Neural progenitor cell (in vitro differentiated cells): ENCODE data around the gene TBPL2. TPM values are rescaled to one million over a fixed set of nuclear protein-coding genes. Genes with fewer than 3 reads are reported as not detected.

Source experiments
- DNase-seq: peaks from one replicate; pipeline ENCODE4 v3.0.0-alpha.2; 2016; ENCODE audit warnings: low spot score
- H2AFZ ChIP-seq: fragments of 200-600 bp; sonication (generic); replicated peaks from 2 replicates; pipeline ENCODE4 v1.6.1; 2016; ENCODE audit warnings: antibody characterized with exemption
- H3F3A ChIP-seq: fragments of 200-600 bp; sonication (generic); 2 replicates; pipeline ENCODE4 v1.6.1; 2016; ENCODE audit warnings: antibody characterized with exemption, low read depth
- H3K27ac ChIP-seq: fragments of 200-600 bp; sonication (generic); 2 replicates; pipeline ENCODE4 v1.5.1; 2016; ENCODE audit warnings: mild to moderate bottlenecking
- H3K27me3 ChIP-seq: fragments of 200-600 bp; sonication (generic); 2 replicates; pipeline ENCODE4 v1.6.1; 2016; ENCODE audit warnings: mild to moderate bottlenecking, moderate library complexity
- H3K36me3 ChIP-seq: fragments of 200-600 bp; sonication (generic); 2 replicates; pipeline ENCODE4 v1.5.1; 2016
- H3K4me1 ChIP-seq: fragments of 200-600 bp; sonication (generic); 2 replicates; pipeline ENCODE4 v1.6.1; 2016; ENCODE audit warnings: mixed run types
- H3K4me2 ChIP-seq: fragments of 200-600 bp; sonication (generic); 2 replicates; pipeline ENCODE4 v1.6.1; 2016
- H3K4me3 ChIP-seq: fragments of 200-600 bp; sonication (generic); 2 replicates; pipeline ENCODE4 v1.5.1; 2016
- H3K79me2 ChIP-seq: fragments of 200-600 bp; sonication (generic); 2 replicates; pipeline ENCODE4 v1.6.1; 2016; ENCODE audit warnings: low read depth
- H3K9ac ChIP-seq: fragments of 200-600 bp; sonication (generic); 2 replicates; pipeline ENCODE4 v1.6.1; 2016
- H3K9me3 ChIP-seq: fragments of 200-600 bp; sonication (generic); 2 replicates; pipeline ENCODE4 v1.5.1; 2016; ENCODE audit warnings: low read depth
- H4K20me1 ChIP-seq: fragments of 200-600 bp; sonication (generic); 2 replicates; pipeline ENCODE4 v1.6.1; 2016; ENCODE audit warnings: low read depth
- H3K27ac Mint-ChIP-seq: 3 replicates; pipeline ENCODE4 v1.8.0; 2021; ENCODE audit warnings: mixed read lengths
- H3K27me3 Mint-ChIP-seq: 2 replicates; pipeline ENCODE4 v1.8.0; 2022; ENCODE audit warnings: low read depth, mild to moderate bottlenecking, inconsistent platforms, moderate library complexity, mixed read lengths; ENCODE audit not compliant: insufficient read depth
- H3K36me3 Mint-ChIP-seq: 3 replicates; pipeline ENCODE4 v1.8.0; 2021; ENCODE audit warnings: mixed read lengths
- H3K4me1 Mint-ChIP-seq: 3 replicates; pipeline ENCODE4 v1.8.0; 2021; ENCODE audit warnings: mixed read lengths
- H3K4me3 Mint-ChIP-seq: 3 replicates; pipeline ENCODE4 v1.8.0; 2021; ENCODE audit warnings: mild to moderate bottlenecking, moderate library complexity, mixed read lengths
- H3K9me3 Mint-ChIP-seq: 3 replicates; pipeline ENCODE4 v1.8.0; 2020; ENCODE audit warnings: mixed read lengths
- EZH2 ChIP-seq: fragments of 200-600 bp; sonication (generic); IDR thresholded peaks from 2 replicates; pipeline ENCODE4 v1.6.1; 2017; ENCODE audit warnings: antibody characterized with exemption, mild to moderate bottlenecking, moderate library complexity
- EZH2phosphoT487 ChIP-seq: fragments of 200-600 bp; sonication (generic); IDR thresholded peaks from 2 replicates; pipeline ENCODE4 v1.6.1; 2017; ENCODE audit warnings: antibody characterized with exemption
- total RNA-seq: library from RNA; depleted of rRNA; stranded (reverse); fragments of >200 nt; gene quantifications from 2 replicates; pipeline ENCODE4 v1.2.3, GENCODE V29; 2015; ENCODE audit warnings: low replicate concordance
- TF ChIP-seq, protein P1 (sequence below): fragments of 200-600 bp; sonication (generic); IDR thresholded peaks from 2 replicates; pipeline ENCODE4 v1.5.1; 2017; ENCODE audit warnings: antibody characterized with exemption, mild to moderate bottlenecking

Gene TBPL2
- total RNA-seq, 1 donor from 2014 or later = not detected

DNA sequence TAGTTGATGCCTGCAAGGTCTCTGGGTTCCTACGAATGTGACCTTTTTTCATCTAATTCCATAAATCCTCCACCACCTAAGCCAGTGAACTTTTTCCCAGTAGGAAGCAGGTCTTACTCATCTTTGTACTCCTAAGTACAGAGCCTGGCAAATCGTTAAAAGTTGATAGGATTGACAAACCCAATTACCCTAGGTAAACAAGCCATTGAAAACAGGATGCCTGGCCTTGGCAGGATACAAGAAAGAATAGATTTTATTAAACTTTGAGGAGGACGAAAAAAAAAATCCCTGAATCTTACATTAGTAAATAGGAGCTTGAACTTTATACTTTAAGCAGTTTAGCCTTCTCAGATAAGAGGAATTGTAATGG, 5.6 kb downstream of the TBPL2 start:
- H3K4me3 Mint-ChIP-seq = no peak overlapping the region
- H3K4me3 ChIP-seq = no peak overlapping the region
- no peak overlapping the region for H3K27ac ChIP-seq
- H3K36me3 ChIP-seq = no peaks in the 10 kb centered on the region
- no peaks in the 10 kb centered on the region for H3K9me3 Mint-ChIP-seq
- no peaks in the 10 kb centered on the region for H3K27me3 ChIP-seq
- H3K27ac Mint-ChIP-seq = no peak overlapping the region
- peaks cover 6% of the 10 kb centered on the region for H3K4me1 Mint-ChIP-seq
- no peaks in the 10 kb centered on the region for H4K20me1 ChIP-seq
- H3K9ac ChIP-seq = no peak overlapping the region
- no peaks in the 10 kb centered on the region for H3K27me3 Mint-ChIP-seq
- DNase-seq = no peak
- no peak overlapping the region for H2AFZ ChIP-seq
- no peaks in the 10 kb centered on the region for H3K36me3 Mint-ChIP-seq
- no peaks in the 10 kb centered on the region for H3K79me2 ChIP-seq
- no peaks in the 10 kb centered on the region for H3K9me3 ChIP-seq
- H3K4me1 ChIP-seq = no peaks in the 10 kb centered on the region
- no peak for TF ChIP-seq EZH2
- TF ChIP-seq, protein P1, sequence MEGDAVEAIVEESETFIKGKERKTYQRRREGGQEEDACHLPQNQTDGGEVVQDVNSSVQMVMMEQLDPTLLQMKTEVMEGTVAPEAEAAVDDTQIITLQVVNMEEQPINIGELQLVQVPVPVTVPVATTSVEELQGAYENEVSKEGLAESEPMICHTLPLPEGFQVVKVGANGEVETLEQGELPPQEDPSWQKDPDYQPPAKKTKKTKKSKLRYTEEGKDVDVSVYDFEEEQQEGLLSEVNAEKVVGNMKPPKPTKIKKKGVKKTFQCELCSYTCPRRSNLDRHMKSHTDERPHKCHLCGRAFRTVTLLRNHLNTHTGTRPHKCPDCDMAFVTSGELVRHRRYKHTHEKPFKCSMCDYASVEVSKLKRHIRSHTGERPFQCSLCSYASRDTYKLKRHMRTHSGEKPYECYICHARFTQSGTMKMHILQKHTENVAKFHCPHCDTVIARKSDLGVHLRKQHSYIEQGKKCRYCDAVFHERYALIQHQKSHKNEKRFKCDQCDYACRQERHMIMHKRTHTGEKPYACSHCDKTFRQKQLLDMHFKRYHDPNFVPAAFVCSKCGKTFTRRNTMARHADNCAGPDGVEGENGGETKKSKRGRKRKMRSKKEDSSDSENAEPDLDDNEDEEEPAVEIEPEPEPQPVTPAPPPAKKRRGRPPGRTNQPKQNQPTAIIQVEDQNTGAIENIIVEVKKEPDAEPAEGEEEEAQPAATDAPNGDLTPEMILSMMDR = no peak
- TF ChIP-seq EZH2phosphoT487 = no peak
- H3K4me2 ChIP-seq = no peak overlapping the region
- no peaks in the 10 kb centered on the region for H3F3A ChIP-seq

DNA sequence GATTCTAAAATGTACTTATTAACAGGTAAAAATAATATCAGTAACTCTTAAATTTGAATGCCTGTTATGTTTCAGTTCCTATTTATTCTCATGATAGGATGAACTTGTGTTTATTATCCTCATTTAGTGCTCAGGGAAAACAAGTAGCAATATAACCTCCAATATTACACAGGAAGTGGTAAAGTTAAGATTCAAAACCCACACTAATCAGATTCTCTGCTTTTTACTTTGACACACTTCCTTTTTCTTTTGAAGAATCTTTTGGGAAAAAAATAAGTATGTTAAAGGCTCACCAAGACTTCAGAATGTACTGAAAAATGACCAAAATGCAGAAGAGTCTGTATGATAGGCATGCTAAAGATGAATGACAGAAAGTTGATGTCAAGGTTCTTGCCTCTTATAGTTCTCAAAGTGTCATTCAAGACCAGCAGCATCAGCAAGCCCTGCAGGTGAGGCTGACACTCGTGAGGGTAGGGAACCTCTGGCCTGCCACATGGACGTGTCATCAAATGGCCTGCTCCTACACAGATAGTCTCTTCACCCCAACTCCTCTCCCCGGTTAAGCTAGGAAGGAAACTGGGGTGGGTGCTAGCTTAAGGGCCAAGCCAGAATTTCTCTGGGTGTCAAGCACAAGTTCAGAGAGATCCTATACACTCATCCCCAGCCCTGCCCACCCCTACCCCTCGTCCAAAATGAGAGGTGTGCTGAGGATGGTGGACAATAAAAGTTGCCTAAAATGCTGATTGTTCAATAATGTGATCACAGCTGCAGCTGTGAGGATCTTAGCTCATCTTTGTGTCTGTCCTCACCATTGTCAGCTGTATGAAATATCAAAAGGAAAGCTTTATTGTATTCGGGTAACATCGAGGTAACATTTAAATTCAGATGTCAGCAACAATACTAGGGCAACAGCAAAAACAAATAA, 6.3 kb downstream of the TBPL2 start:
- H3F3A ChIP-seq = no peaks in the 10 kb centered on the region

DNA sequence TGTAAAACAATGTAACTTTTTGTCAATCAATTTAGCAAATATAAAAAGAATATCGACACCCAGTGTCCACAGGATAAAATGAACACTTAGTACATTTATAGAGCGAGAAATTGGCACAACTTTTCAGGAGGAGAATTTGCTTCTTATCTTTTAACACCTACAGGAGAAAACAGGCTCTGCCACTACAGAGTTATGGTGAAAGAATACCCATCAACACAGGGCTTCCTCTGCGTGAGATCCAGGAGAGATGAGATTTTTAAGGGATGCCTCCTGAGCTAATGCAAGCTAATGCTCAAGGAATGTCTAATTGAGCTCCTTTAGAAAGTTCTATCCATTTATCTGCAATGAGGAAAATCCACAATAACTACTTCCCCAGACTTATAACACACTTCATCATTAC, 7.8 kb downstream of the TBPL2 start:
- Histone ChIP-seq H3K79me2 (no peaks in the 10 kb centered on the region), H3F3A (no peaks in the 10 kb centered on the region), H3K4me3 (no peak overlapping the region), H3K27ac (no peak overlapping the region), H3K4me2 (no peak overlapping the region), H3K4me1 (no peaks in the 10 kb centered on the region), H3K9ac (no peak overlapping the region), H3K27me3 (no peaks in the 10 kb centered on the region), H3K9me3 (no peaks in the 10 kb centered on the region), H2AFZ (no peak overlapping the region), H4K20me1 (no peaks in the 10 kb centered on the region), H3K36me3 (no peaks in the 10 kb centered on the region)
- Mint-ChIP-seq H3K27me3 (no peaks in the 10 kb centered on the region), H3K4me1 (peaks cover 2% of the 10 kb centered on the region), H3K27ac (no peak overlapping the region), H3K9me3 (no peaks in the 10 kb centered on the region), H3K36me3 (no peaks in the 10 kb centered on the region), H3K4me3 (no peak overlapping the region)
- DNase-seq = no peak
- TF ChIP-seq, protein P1 = no peak
- TF ChIP-seq EZH2 (no peak), EZH2phosphoT487 (no peak)

More for the DNA sequence above, 6.3 kb downstream of the TBPL2 start:
- H3K27ac ChIP-seq = no peak overlapping the region
- no peaks in the 10 kb centered on the region for H3K79me2 ChIP-seq
- no peaks in the 10 kb centered on the region for H3K36me3 Mint-ChIP-seq
- no peak overlapping the region for H3K4me3 Mint-ChIP-seq
- no peaks in the 10 kb centered on the region for H3K9me3 Mint-ChIP-seq
- no peaks in the 10 kb centered on the region for H3K27me3 Mint-ChIP-seq
- no peaks in the 10 kb centered on the region for H3K36me3 ChIP-seq
- no peak overlapping the region for H3K27ac Mint-ChIP-seq
- DNase-seq = no peak
- H3K4me2 ChIP-seq = no peak overlapping the region
- no peak overlapping the region for H3K9ac ChIP-seq
- no peaks in the 10 kb centered on the region for H3K4me1 ChIP-seq
- H3K27me3 ChIP-seq = no peaks in the 10 kb centered on the region
- H3K4me1 Mint-ChIP-seq = peaks cover 6% of the 10 kb centered on the region
- H3K4me3 ChIP-seq = no peak overlapping the region
- TF ChIP-seq EZH2 (no peak), EZH2phosphoT487 (no peak)
- TF ChIP-seq, protein P1 = no peak
- no peaks in the 10 kb centered on the region for H3K9me3 ChIP-seq
- no peaks in the 10 kb centered on the region for H4K20me1 ChIP-seq
- no peak overlapping the region for H2AFZ ChIP-seq
